Endothelial cell of umbilical vein (primary cell): ENCODE results near the gene REEP3. TPM values are rescaled to one million over a fixed set of nuclear protein-coding genes. Genes with fewer than 3 reads are reported as not detected.

Source experiments
- BruUV-seq: library from RNA; stranded (reverse); fragments of 400-500 nt; replicated peaks from 2 replicates; lab custom pipeline; 2021; lab: Mats Ljungman, UMichigan
- CTCF ChIA-PET: fragments of 300-600, 350-600 bp; sonication (Branson Sonifier 250); formaldehyde crosslinking; loops from one replicate; lab custom pipeline; 2021; ENCODE audit warnings: antibody characterized with exemption, inconsistent platforms; lab: Charles Lee
- POLR2A ChIA-PET: fragments of 300-600, 350-600 bp; sonication (Branson Sonifier 250); formaldehyde crosslinking; loops from one replicate; lab custom pipeline; 2021; ENCODE audit warnings: antibody characterized with exemption, inconsistent platforms; lab: Charles Lee
- DNase-seq: peaks from one replicate; pipeline ENCODE4 v3.0.0-alpha.2; 2011; ENCODE audit warnings: low read depth, low spot score
- FAIRE-seq: peaks from 2 replicates; lab custom pipeline; 2011; peaks lifted over from hg19 to GRCh38; lab: Jason Lieb, UNC
- H2AFZ ChIP-seq: 2 replicates; pipeline ENCODE4 v1.6.0; 2012; ENCODE audit warnings: low read depth, low read length, control low read depth, inconsistent platforms
- H3K27ac ChIP-seq: 2 replicates; pipeline ENCODE4 v1.5.1; 2011; ENCODE audit warnings: low read depth, mild to moderate bottlenecking, control low read depth, low read length, moderate library complexity; ENCODE audit not compliant: insufficient read depth
- H3K27me3 ChIP-seq, 2 experiments: 2 replicates each; pipeline versions ENCODE4 v1.6.0 to v1.6.1; 2011; ENCODE audit warnings: low read length in 2 of 2, mixed read lengths in 1 of 2; ENCODE audit not compliant: control insufficient read depth in 2 of 2, insufficient read depth in 2 of 2
- H3K36me3 ChIP-seq, 2 experiments: 2 replicates in 1 of 2; 3 replicates in 1 of 2; pipeline ENCODE4 v1.5.1; 2011; ENCODE audit warnings: low read length in 2 of 2, mild to moderate bottlenecking in 1 of 2, moderate library complexity in 1 of 2; ENCODE audit not compliant: control insufficient read depth in 2 of 2, insufficient read depth in 2 of 2; ENCODE audit errors: extremely low read depth in 1 of 2
- H3K4me1 ChIP-seq: 3 replicates; pipeline ENCODE4 v1.5.1; 2011; ENCODE audit warnings: mild to moderate bottlenecking, low read length; ENCODE audit not compliant: control insufficient read depth, insufficient read depth; ENCODE audit errors: extremely low read depth
- H3K4me2 ChIP-seq: 2 replicates; pipeline ENCODE4 v1.6.1; 2011; ENCODE audit warnings: low read length, control low read depth, mixed read lengths; ENCODE audit not compliant: insufficient read depth
- H3K4me3 ChIP-seq, 3 experiments: fragments of 200-600 bp in 1 of 3; sonication (generic), shearing (Covaris generic) in 1 of 3; replicated peaks in 1 of 3; 2 replicates each; pipeline ENCODE4 v1.5.1; 2011 to 2016; ENCODE audit warnings: control low read depth in 3 of 3, low read length in 3 of 3, mild to moderate bottlenecking in 2 of 3, inconsistent platforms in 1 of 3, low read depth in 1 of 3, moderate library complexity in 1 of 3; ENCODE audit not compliant: insufficient read depth in 1 of 3
- H3K79me2 ChIP-seq: 2 replicates; pipeline ENCODE4 v1.6.0; 2012; ENCODE audit warnings: low read length, inconsistent platforms; ENCODE audit not compliant: control insufficient read depth, insufficient read depth
- H3K9ac ChIP-seq: replicated peaks from 2 replicates; pipeline ENCODE3; 2011; ENCODE audit warnings: low read length, control low read depth; ENCODE audit not compliant: insufficient read depth; ENCODE audit errors: extremely low read depth
- H3K9me1 ChIP-seq: replicated peaks from 3 replicates; pipeline ENCODE4 v1.6.0; 2011; ENCODE audit warnings: mild to moderate bottlenecking, low read length; ENCODE audit not compliant: control insufficient read depth, insufficient read depth; ENCODE audit errors: extremely low read depth
- H3K9me3 ChIP-seq: replicated peaks from 2 replicates; pipeline ENCODE4 v1.5.1; 2012; ENCODE audit warnings: low read length, inconsistent platforms; ENCODE audit not compliant: control insufficient read depth, insufficient read depth
- H4K20me1 ChIP-seq: replicated peaks from 2 replicates; pipeline ENCODE3; 2011; ENCODE audit warnings: mild to moderate bottlenecking, low read length; ENCODE audit not compliant: control insufficient read depth, insufficient read depth; ENCODE audit errors: extremely low read depth
- EZH2 ChIP-seq: IDR thresholded peaks from 2 replicates; pipeline ENCODE4 v1.6.1; 2012; ENCODE audit warnings: borderline replicate concordance, low read depth, mild to moderate bottlenecking, moderate library complexity, low read length, inconsistent platforms; ENCODE audit not compliant: severe bottlenecking
- FOS ChIP-seq: IDR thresholded peaks from 2 replicates; pipeline ENCODE4 v1.6.1; 2011; ENCODE audit warnings: mild to moderate bottlenecking, low read length, moderate library complexity, borderline replicate concordance; ENCODE audit not compliant: insufficient read depth
- GATA2 ChIP-seq: IDR thresholded peaks from 2 replicates; pipeline ENCODE4 v1.7.0; 2011; ENCODE audit warnings: low read depth, mild to moderate bottlenecking, moderate library complexity, mixed read lengths, low read length; ENCODE audit not compliant: insufficient read length, insufficient read depth
- JUN ChIP-seq: IDR thresholded peaks from 2 replicates; pipeline ENCODE4 v1.6.1; 2011; ENCODE audit warnings: borderline replicate concordance, low read depth; ENCODE audit not compliant: insufficient read length, insufficient read depth
- MAX ChIP-seq: IDR thresholded peaks from 2 replicates; pipeline ENCODE4 v1.6.1; 2011; ENCODE audit not compliant: insufficient read depth, insufficient read length
- MYC ChIP-seq: IDR thresholded peaks from one replicate; pipeline ENCODE4 v1.6.1; 2011; ENCODE audit warnings: mild to moderate bottlenecking, low read depth, low read length
- POLR2A ChIP-seq: IDR thresholded peaks from 2 replicates; pipeline ENCODE4 v1.6.1; 2012; ENCODE audit warnings: low read depth, mild to moderate bottlenecking, control low read depth, low read length
- POLR2AphosphoS5 ChIP-seq: IDR thresholded peaks from 2 replicates; pipeline ENCODE4 v1.6.1; 2012; ENCODE audit warnings: low read depth, mild to moderate bottlenecking, control low read depth, low read length, moderate library complexity; ENCODE audit not compliant: insufficient read depth
- dilution Hi-C: fragments of 300-500 bp; cut with MboI; formaldehyde crosslinking; loops from one replicate; pipeline ENCODE4 v1.15.0; 2019; ENCODE audit warnings: low sequenced_read_pairs; ENCODE audit not compliant: extremely low pct_ligation_motif_present
- intact Hi-C: fragments of 100-400 bp; cut with micrococcal nuclease; formaldehyde crosslinking; loops from one replicate; pipeline ENCODE4 v1.10.0; 2022
- polyA plus RNA-seq, 4 experiments: library from polyadenylated mRNA; depleted of rRNA in 3 of 4; stranded (reverse) in 3 of 4; unstranded in 1 of 4; fragments of >200 nt; gene quantifications; 2 replicates each; pipeline versions ENCODE4 v1.2.1 to v1.2.3, GENCODE V29; 2011 to 2012; ENCODE audit warnings: missing spikeins in 1 of 4
- total RNA-seq: library from RNA; stranded (reverse); gene quantifications from 2 replicates; pipeline ENCODE4 v1.2.3, GENCODE V29; 2021
- TF ChIP-seq, protein P1 (sequence below), 2 donors: IDR thresholded peaks; 1 replicate in 1 of 2; 2 replicates in 1 of 2; pipeline ENCODE4 v1.5.1; 2011; ENCODE audit warnings: low read length in 2 of 2, mild to moderate bottlenecking in 2 of 2, moderate library complexity in 2 of 2, control low read depth in 1 of 2, inconsistent platforms in 1 of 2, low read depth in 1 of 2; ENCODE audit not compliant: insufficient read depth in 1 of 2; ENCODE audit errors: extremely low read depth in 1 of 2

REEP3 gene
- total and polyA plus RNA-seq, 2 donors (not counting 3 experiments of a cell fraction or from before 2014, with no cell fraction given), result 12.3 to 48.3 TPM

- CTCF ChIA-PET, result interaction anchor here (0.7 to 9.1 kb wide), 41 partner anchors 13 to 496 kb away, joined by 3 to 266 read pairs (median 4); partner anchors contain the start of genes JMJD1C, NRBF2 and REEP3
- POLR2A ChIA-PET, result interaction anchor here (0.6 to 4.1 kb wide), 4 partner anchors 78 to 361 kb away, joined by 4 to 20 read pairs (median 10); no protein-coding TSS in a partner anchor
- peak; percentile 91 for TF ChIP-seq JUN
- no peak for TF ChIP-seq MAX
- no peak for TF ChIP-seq EZH2
- TF ChIP-seq, protein P1, sequence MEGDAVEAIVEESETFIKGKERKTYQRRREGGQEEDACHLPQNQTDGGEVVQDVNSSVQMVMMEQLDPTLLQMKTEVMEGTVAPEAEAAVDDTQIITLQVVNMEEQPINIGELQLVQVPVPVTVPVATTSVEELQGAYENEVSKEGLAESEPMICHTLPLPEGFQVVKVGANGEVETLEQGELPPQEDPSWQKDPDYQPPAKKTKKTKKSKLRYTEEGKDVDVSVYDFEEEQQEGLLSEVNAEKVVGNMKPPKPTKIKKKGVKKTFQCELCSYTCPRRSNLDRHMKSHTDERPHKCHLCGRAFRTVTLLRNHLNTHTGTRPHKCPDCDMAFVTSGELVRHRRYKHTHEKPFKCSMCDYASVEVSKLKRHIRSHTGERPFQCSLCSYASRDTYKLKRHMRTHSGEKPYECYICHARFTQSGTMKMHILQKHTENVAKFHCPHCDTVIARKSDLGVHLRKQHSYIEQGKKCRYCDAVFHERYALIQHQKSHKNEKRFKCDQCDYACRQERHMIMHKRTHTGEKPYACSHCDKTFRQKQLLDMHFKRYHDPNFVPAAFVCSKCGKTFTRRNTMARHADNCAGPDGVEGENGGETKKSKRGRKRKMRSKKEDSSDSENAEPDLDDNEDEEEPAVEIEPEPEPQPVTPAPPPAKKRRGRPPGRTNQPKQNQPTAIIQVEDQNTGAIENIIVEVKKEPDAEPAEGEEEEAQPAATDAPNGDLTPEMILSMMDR (IDR thresholded peaks at IDR 0.05; ENCODE audit: extremely low read depth in 1 of 2, insufficient read depth in 1 of 2, low read depth in 1 of 2, low read length in 2 of 2), result peak; percentile 86 to 92
- peak; percentile 83 for TF ChIP-seq POLR2AphosphoS5
- TF ChIP-seq GATA2, result peak; percentile 48
- peak; percentile 91 for TF ChIP-seq FOS
- no peak for TF ChIP-seq MYC
- TF ChIP-seq POLR2A, result peak; percentile 27
- TSS peak; percentile 83 for BruUV-seq
- dilution Hi-C loops, result loop anchor here (5.0 kb wide), 1 partner anchor 83 kb away; no protein-coding TSS in a partner anchor
- H3K4me3 ChIP-seq, result peak overlapping the region; percentile 18 to 58 (median 47)
- peak overlapping the region; percentile 92 for H3K9ac ChIP-seq
- DNase-seq, result peak; percentile 98
- FAIRE-seq, result peak; percentile 95
- no peaks in the 10 kb centered on the region for H3K36me3 ChIP-seq
- no peaks in the 10 kb centered on the region for H4K20me1 ChIP-seq
- H3K27ac ChIP-seq, result peak overlapping the region; percentile 98
- peaks cover 34% of the 10 kb centered on the region for H3K4me1 ChIP-seq
- no peaks in the 10 kb centered on the region for H3K9me1 ChIP-seq
- peak overlapping the region; percentile 87 for H2AFZ ChIP-seq
- peak overlapping the region; percentile 86 for H3K4me2 ChIP-seq
- intact Hi-C loops, result loop anchor here (1.0 to 2.0 kb wide), 14 partner anchors 41 to 462 kb away; no protein-coding TSS in a partner anchor
- no peaks in the 10 kb centered on the region for H3K9me3 ChIP-seq
- H3K79me2 ChIP-seq, result no peaks in the 10 kb centered on the region
- no peaks in the 10 kb centered on the region for H3K27me3 ChIP-seq
Measured at GRCh38 chr10:63629363-63630084, 108.3 kb downstream of the REEP3 start.
